ENCODE results near the gene MLH1.

DNA sequence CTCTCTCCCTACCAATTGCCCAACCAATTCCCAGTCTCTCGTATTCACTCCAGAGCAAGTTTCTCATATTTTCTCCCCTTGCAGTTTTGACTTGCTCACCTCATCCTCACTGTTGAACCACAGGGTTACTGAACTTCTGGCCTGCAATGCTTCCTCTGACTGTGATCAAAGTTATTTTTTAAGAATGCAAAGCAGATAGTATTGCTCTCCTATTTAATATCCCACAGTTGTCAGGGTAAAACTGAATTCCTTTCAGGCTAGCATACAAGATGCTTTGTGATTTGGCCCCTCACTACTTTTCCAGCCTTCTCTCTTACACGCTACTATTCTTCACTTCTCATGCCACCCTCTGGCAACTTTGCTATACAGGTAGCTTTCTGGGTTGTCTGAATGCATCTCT lies 100.2 kb downstream of the MLH1 start:
- TF ChIP-seq CTCF (IDR thresholded peaks at IDR 0.05; ENCODE audit: low read length) (no peak), EZH2 (IDR thresholded peaks at IDR 0.05; ENCODE audit: borderline replicate concordance, low read length) (no peak)
